Ovary (tissue), 3 donors: ENCODE data around the gene ABL2.

Experiments used
- CTCF ChIP-seq, 3 donors: fragments of 450-650 bp in 2 of 3; fragments of 200-600 bp in 1 of 3; IDR thresholded peaks; one replicate each; pipeline versions ENCODE4 v1.5.1 to v1.8.0; 2016 to 2022; ENCODE audit warnings: antibody characterized with exemption in 3 of 3, mild to moderate bottlenecking in 1 of 3
- EP300 ChIP-seq: sonication (generic); formaldehyde crosslinking; IDR thresholded peaks from one replicate; pipeline ENCODE4 v1.6.1; 2017; ENCODE audit warnings: antibody characterized with exemption
- POLR2A ChIP-seq: fragments of 450-650 bp; IDR thresholded peaks from one replicate; pipeline ENCODE4 v1.6.1; 2017; ENCODE audit warnings: antibody characterized with exemption, mild to moderate bottlenecking, moderate library complexity
- donor health status: DM: no; HTN: no; CAD: no.

DNA sequence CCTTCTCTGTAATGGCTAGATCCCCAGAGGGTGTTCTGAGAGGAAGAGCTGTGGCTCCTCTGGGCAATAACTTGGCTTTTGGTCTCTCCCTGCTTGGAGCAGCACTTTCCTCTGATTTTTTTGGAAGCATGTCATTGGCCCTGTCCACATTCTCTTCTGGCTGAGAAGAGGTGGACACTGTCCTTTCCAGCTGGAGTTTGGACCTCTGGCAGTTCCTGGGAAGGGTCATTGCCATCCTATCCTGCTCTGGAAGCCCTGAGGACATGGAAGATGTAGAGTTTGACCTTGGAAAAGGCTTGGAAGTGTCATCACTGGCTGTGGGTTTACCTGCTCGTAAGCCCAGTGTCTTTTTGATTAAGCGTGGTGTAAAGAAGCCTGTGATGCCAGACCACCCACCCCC, 120.8 kb downstream of the ABL2 start:
- TF ChIP-seq POLR2A: no peak
- TF ChIP-seq CTCF (IDR thresholded peaks at IDR 0.05): no peak
- no peak for TF ChIP-seq EP300
